Tibial nerve (tissue), 3 donors: Measurements from ENCODE around the gene TLE4.

Experiments used
- CTCF ChIP-seq, 5 experiments: fragments of 200-600 bp in 3 of 5; fragments of 450-650 bp in 2 of 5; sonication (generic) in 3 of 5; IDR thresholded peaks; one replicate each; pipeline ENCODE4 v1.5.1; 2016 to 2019; ENCODE audit warnings: antibody characterized with exemption in 5 of 5, mild to moderate bottlenecking in 3 of 5, moderate library complexity in 2 of 5
- POLR2A ChIP-seq, 2 donors: fragments of 450-650 bp; IDR thresholded peaks; one replicate each; pipeline ENCODE4 v1.6.1; 2017; ENCODE audit warnings: antibody characterized with exemption in 2 of 2, mild to moderate bottlenecking in 2 of 2, moderate library complexity in 2 of 2

- TF ChIP-seq CTCF (IDR thresholded peaks at IDR 0.05) (no peak), POLR2A (IDR thresholded peaks at IDR 0.05) (no peak)
Observed at GRCh38 chr9:79709743-79710674, 138.2 kb downstream of the TLE4 start.
